Keratinocyte (primary cell): ENCODE data around the gene SLC16A2. TPM values are rescaled to one million over a fixed set of nuclear protein-coding genes. Genes with fewer than 3 reads are reported as not detected.
A peak's percentile ranks its signal among the peaks of the same experiment; 100 is the strongest.

Experiments used
- DNase-seq: peaks from one replicate; pipeline ENCODE4 v3.0.0-alpha.2; 2011; ENCODE audit warnings: low read depth, missing footprints, low spot score
- FAIRE-seq: peaks from 2 replicates; lab custom pipeline; 2011; peaks lifted over from hg19 to GRCh38; lab: Jason Lieb, UNC
- H2AFZ ChIP-seq: 2 replicates; pipeline ENCODE4 v1.6.0; 2012; ENCODE audit warnings: low read length, control low read depth, inconsistent platforms; ENCODE audit not compliant: control insufficient read depth
- H3K27ac ChIP-seq: 2 replicates; pipeline ENCODE4 v1.5.1; 2011; ENCODE audit warnings: low read length; ENCODE audit not compliant: control insufficient read depth, insufficient read depth
- H3K27me3 ChIP-seq: 3 replicates; pipeline ENCODE4 v1.6.0; 2011; ENCODE audit warnings: low read length; ENCODE audit not compliant: control insufficient read depth, insufficient read depth; ENCODE audit errors: extremely low read depth
- H3K36me3 ChIP-seq, 2 experiments: 2 replicates in 1 of 2; 3 replicates in 1 of 2; pipeline ENCODE4 v1.5.1; 2011; ENCODE audit warnings: low read length in 2 of 2, mild to moderate bottlenecking in 1 of 2; ENCODE audit not compliant: control insufficient read depth in 2 of 2, insufficient read depth in 2 of 2; ENCODE audit errors: extremely low read depth in 1 of 2
- H3K4me1 ChIP-seq: 3 replicates; pipeline ENCODE4 v1.5.1; 2011; ENCODE audit warnings: low read length; ENCODE audit not compliant: control insufficient read depth, insufficient read depth; ENCODE audit errors: extremely low read depth
- H3K4me2 ChIP-seq: 3 replicates; pipeline ENCODE4 v1.6.0; 2011; ENCODE audit warnings: low read depth, low read length; ENCODE audit not compliant: control insufficient read depth, insufficient read depth; ENCODE audit errors: extremely low read depth
- H3K4me3 ChIP-seq, 3 experiments: fragments of 200-600 bp in 1 of 3; sonication (generic) in 1 of 3; 2 replicates in 2 of 3; 3 replicates in 1 of 3; pipeline ENCODE4 v1.5.1; 2011 to 2016; ENCODE audit warnings: low read length in 3 of 3, mild to moderate bottlenecking in 3 of 3, control low read depth in 2 of 3, inconsistent platforms in 1 of 3, low read depth in 1 of 3, mixed read lengths in 1 of 3, mixed run types in 1 of 3, moderate library complexity in 1 of 3; ENCODE audit not compliant: control insufficient read depth in 2 of 3, insufficient read depth in 2 of 3; ENCODE audit errors: extremely low read depth in 1 of 3
- H3K79me2 ChIP-seq: 2 replicates; pipeline ENCODE4 v1.6.0; 2012; ENCODE audit warnings: low read length; ENCODE audit not compliant: control insufficient read depth, insufficient read depth
- H3K9ac ChIP-seq: 3 replicates; pipeline ENCODE4 v1.6.0; 2011; ENCODE audit warnings: low read length; ENCODE audit not compliant: control insufficient read depth, insufficient read depth; ENCODE audit errors: extremely low read depth
- H3K9me1 ChIP-seq: 3 replicates; pipeline ENCODE4 v1.6.0; 2011; ENCODE audit warnings: low read length; ENCODE audit not compliant: control insufficient read depth, insufficient read depth; ENCODE audit errors: extremely low read depth
- H3K9me3 ChIP-seq: 2 replicates; pipeline ENCODE4 v1.5.1; 2012; ENCODE audit warnings: low read depth, low read length; ENCODE audit not compliant: control insufficient read depth
- H4K20me1 ChIP-seq: 3 replicates; pipeline ENCODE4 v1.6.0; 2011; ENCODE audit warnings: low read length; ENCODE audit not compliant: control insufficient read depth, insufficient read depth; ENCODE audit errors: extremely low read depth
- CTCF ChIP-seq, 3 experiments: IDR thresholded peaks in 1 of 3; conservative IDR thresholded peaks in 1 of 3; optimal IDR thresholded peaks in 1 of 3; 2 replicates in 2 of 3; 3 replicates in 1 of 3; pipeline versions ENCODE3 to v1.5.1; 2011; ENCODE audit warnings: low read length in 3 of 3, mild to moderate bottlenecking in 3 of 3, moderate library complexity in 2 of 3, control low read depth in 1 of 3, inconsistent platforms in 1 of 3; ENCODE audit not compliant: insufficient read depth in 2 of 3; ENCODE audit errors: extremely low read depth in 1 of 3
- EZH2 ChIP-seq: IDR thresholded peaks from one replicate; pipeline ENCODE4 v1.6.1; 2012; ENCODE audit warnings: inconsistent platforms, mild to moderate bottlenecking, low read length, moderate library complexity
- dilution Hi-C: fragments of 300-500 bp; cut with MboI; formaldehyde crosslinking; loops from one replicate; pipeline ENCODE4 v1.7.0; 2020; ENCODE audit warnings: low sequenced_read_pairs; ENCODE audit not compliant: extremely low pct_ligation_motif_present
- polyA plus RNA-seq, 5 experiments: library from polyadenylated mRNA; depleted of rRNA in 3 of 5; stranded (reverse) in 3 of 5; stranded (forward) in 1 of 5; unstranded in 1 of 5; fragments of >200 nt; gene quantifications; 1 replicate in 1 of 5; 2 replicates in 3 of 5; 3 replicates in 1 of 5; pipeline versions ENCODE4 v1.2.1 to v1.2.3, GENCODE V29; 2011 to 2012; ENCODE audit warnings: missing spikeins in 2 of 5, low read depth in 1 of 5, low replicate concordance in 1 of 5

SLC16A2 gene
- polyA plus RNA-seq, 1 donor (not counting 4 experiments of a cell fraction or from before 2014, with no cell fraction given), result 38.4 TPM

GRCh38 chrX:74445099-74445498 lies 23.8 kb downstream of the SLC16A2 start:
- H3K27me3 ChIP-seq, result peaks cover 3% of the 10 kb centered on the region
- H3K4me2 ChIP-seq, result no peak overlapping the region
- DNase-seq (no peak), FAIRE-seq (no peak)
- no peaks in the 10 kb centered on the region for H4K20me1 ChIP-seq
- no peak overlapping the region for H2AFZ ChIP-seq
- TF ChIP-seq EZH2 (no peak), CTCF (optimal IDR thresholded peaks at IDR 0.05 in 1 of 3, IDR thresholded peaks at IDR 0.05 in 1 of 3, conservative IDR thresholded peaks at IDR 0.05 in 1 of 3; ENCODE audit: extremely low read depth in 1 of 3, insufficient read depth in 2 of 3, low read length in 3 of 3) (no peak)
- H3K9ac ChIP-seq, result no peak overlapping the region
- no peaks in the 10 kb centered on the region for H3K79me2 ChIP-seq
- no peaks in the 10 kb centered on the region for H3K9me1 ChIP-seq
- no peaks in the 10 kb centered on the region for H3K9me3 ChIP-seq
- peaks cover 33% of the 10 kb centered on the region for H3K4me1 ChIP-seq
- no peak overlapping the region for H3K27ac ChIP-seq
- dilution Hi-C loops, result no loop called here
- no peaks in the 10 kb centered on the region for H3K36me3 ChIP-seq
- no peak overlapping the region for H3K4me3 ChIP-seq

GRCh38 chrX:74446876-74447275 lies 25.6 kb downstream of the SLC16A2 start:
- dilution Hi-C loops, result no loop called here
- Histone ChIP-seq H2AFZ (no peak overlapping the region), H3K9ac (no peak overlapping the region), H4K20me1 (no peaks in the 10 kb centered on the region), H3K4me3 (no peak overlapping the region), H3K4me2 (peak overlapping the region; percentile 20), H3K9me1 (no peaks in the 10 kb centered on the region), H3K36me3 (no peaks in the 10 kb centered on the region), H3K9me3 (no peaks in the 10 kb centered on the region), H3K79me2 (no peaks in the 10 kb centered on the region), H3K27ac (peak overlapping the region; percentile 59), H3K4me1 (peaks cover 47% of the 10 kb centered on the region), H3K27me3 (peaks cover 3% of the 10 kb centered on the region)
- TF ChIP-seq CTCF (optimal IDR thresholded peaks at IDR 0.05 in 1 of 3, IDR thresholded peaks at IDR 0.05 in 1 of 3, conservative IDR thresholded peaks at IDR 0.05 in 1 of 3; ENCODE audit: extremely low read depth in 1 of 3, insufficient read depth in 2 of 3, low read length in 3 of 3) (no peak), EZH2 (no peak)
- FAIRE-seq (peak; percentile 75), DNase-seq (peak; percentile 5)
